HG03442 (cell line): ENCODE data around the gene PRDX2.

Source experiments
- ATAC-seq: cut with Tn5 transposase; IDR thresholded peaks from one replicate; pipeline ENCODE4 v1.9.1; 2021; ENCODE audit warnings: mild to moderate bottlenecking, moderate library complexity; ENCODE audit not compliant: unreplicated experiment

Gene PRDX2

GRCh38 chr19:12792853-12793289, 8.7 kb downstream of the PRDX2 start:
- ATAC-seq = no peak

GRCh38 chr19:12792051-12792852, 9.3 kb downstream of the PRDX2 start:
- ATAC-seq = no peak

GRCh38 chr19:12791345-12792050, 10.1 kb downstream of the PRDX2 start, which contains the start of gene JUNB:
JUNB (plus strand) TSS chr19:12791486; CDS start chr19:12791772, 286 bp downstream.
- ATAC-seq = peak; percentile 21

- no peak for ATAC-seq
Measured at GRCh38 chr19:12790628-12791344, 10.8 kb downstream of the PRDX2 start.

- ATAC-seq = peak; percentile 37
Measured at GRCh38 chr19:12789904-12790619, 11.5 kb downstream of the PRDX2 start.

GRCh38 chr19:12789098-12789903, 12.3 kb downstream of the PRDX2 start:
- ATAC-seq = no peak

GRCh38 chr19:12788682-12789097, 12.9 kb downstream of the PRDX2 start:
- ATAC-seq = no peak

- no peak for ATAC-seq
Measured at GRCh38 chr19:12788042-12788681, 13.4 kb downstream of the PRDX2 start.

GRCh38 chr19:12787458-12787857, 14.1 kb downstream of the PRDX2 start:
- no peak for ATAC-seq

- no peak for ATAC-seq
Measured at GRCh38 chr19:12786952-12787351, 14.6 kb downstream of the PRDX2 start.

- ATAC-seq = no peak
Measured at GRCh38 chr19:12786141-12786870, 15.3 kb downstream of the PRDX2 start.

- ATAC-seq = no peak
Measured at GRCh38 chr19:12785431-12786031, 16.1 kb downstream of the PRDX2 start.

GRCh38 chr19:12784871-12785430, 16.6 kb downstream of the PRDX2 start:
- no peak for ATAC-seq

- ATAC-seq = no peak
Measured at GRCh38 chr19:12784394-12784870, 17.2 kb downstream of the PRDX2 start.

- no peak for ATAC-seq
Measured at GRCh38 chr19:12783849-12784393, 17.7 kb downstream of the PRDX2 start.

- no peak for ATAC-seq
Measured at GRCh38 chr19:12783291-12783848, 18.2 kb downstream of the PRDX2 start.
